Fibroblast of mammary gland (primary cell): ENCODE data around the gene COL27A1.

Experiments
- DNase-seq: peaks from one replicate; pipeline ENCODE4 v3.0.0-alpha.2; 2010; ENCODE audit warnings: low read depth
- H3K4me3 ChIP-seq: 2 replicates; pipeline ENCODE4 v1.5.1; 2011; ENCODE audit warnings: low read depth, mild to moderate bottlenecking, low read length, moderate library complexity; ENCODE audit not compliant: control insufficient read depth
- TF ChIP-seq, protein P1 (sequence below): conservative IDR thresholded peaks from 2 replicates; pipeline ENCODE4 v1.5.1; 2011; ENCODE audit warnings: low read depth, low read length, inconsistent platforms; ENCODE audit not compliant: control insufficient read depth, insufficient read depth

COL27A1 gene

DNA sequence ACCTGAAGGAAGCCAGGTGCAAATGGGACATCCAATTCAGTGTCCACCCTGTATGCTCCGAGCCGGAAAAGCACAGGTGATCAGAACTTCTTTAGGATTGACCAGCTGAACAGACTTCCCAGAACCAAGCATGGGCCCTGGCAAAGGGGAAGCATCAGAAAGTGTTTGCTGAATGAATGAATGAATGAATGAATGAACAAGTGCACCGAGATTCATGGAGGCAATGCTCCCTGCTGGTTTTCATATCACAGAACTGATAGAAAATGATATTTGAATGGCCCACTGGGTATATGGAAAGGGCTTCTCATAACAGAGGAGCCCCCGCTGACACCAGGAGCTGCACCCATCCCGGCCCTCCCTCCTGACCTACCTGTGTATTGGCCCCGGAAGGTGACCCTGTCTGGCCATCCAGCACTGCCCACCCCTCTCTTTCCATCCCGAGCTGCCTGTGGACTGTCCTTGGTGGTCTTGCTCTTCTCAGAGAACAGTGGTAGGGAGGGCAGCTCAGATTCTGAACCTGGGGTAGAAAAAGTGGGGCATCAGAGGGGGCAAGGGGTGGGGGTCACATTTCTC is 190.2 kb downstream of the COL27A1 start:
- TF ChIP-seq, protein P1, sequence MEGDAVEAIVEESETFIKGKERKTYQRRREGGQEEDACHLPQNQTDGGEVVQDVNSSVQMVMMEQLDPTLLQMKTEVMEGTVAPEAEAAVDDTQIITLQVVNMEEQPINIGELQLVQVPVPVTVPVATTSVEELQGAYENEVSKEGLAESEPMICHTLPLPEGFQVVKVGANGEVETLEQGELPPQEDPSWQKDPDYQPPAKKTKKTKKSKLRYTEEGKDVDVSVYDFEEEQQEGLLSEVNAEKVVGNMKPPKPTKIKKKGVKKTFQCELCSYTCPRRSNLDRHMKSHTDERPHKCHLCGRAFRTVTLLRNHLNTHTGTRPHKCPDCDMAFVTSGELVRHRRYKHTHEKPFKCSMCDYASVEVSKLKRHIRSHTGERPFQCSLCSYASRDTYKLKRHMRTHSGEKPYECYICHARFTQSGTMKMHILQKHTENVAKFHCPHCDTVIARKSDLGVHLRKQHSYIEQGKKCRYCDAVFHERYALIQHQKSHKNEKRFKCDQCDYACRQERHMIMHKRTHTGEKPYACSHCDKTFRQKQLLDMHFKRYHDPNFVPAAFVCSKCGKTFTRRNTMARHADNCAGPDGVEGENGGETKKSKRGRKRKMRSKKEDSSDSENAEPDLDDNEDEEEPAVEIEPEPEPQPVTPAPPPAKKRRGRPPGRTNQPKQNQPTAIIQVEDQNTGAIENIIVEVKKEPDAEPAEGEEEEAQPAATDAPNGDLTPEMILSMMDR, result no peak
- DNase-seq, result no peak
- H3K4me3 ChIP-seq, result no peak overlapping the region

- TF ChIP-seq, protein P1, result no peak
Observed at GRCh38 chr9:114346146-114346545, 190.8 kb downstream of the COL27A1 start.

DNA sequence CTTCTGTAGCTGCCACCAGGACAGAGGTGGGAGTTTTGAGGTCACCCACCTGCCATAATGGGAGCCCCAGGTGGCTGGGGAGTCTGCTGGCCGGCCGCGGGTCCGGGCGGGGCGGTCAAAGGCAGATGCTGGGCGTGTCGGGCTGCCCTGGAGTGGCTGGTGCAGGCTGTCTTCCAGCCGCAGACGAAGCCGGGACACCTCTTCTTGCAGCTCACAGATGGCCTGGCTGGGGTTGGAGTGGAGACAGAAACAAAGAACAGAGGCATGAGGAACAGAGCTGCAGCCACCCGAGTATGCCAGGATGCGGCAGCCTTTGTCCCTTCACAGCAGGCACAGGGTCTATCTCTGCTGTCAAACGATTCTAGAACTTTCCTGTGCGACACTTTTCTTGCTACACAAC is 192.3 kb downstream of the COL27A1 start:
- H3K4me3 ChIP-seq, result no peak overlapping the region
- TF ChIP-seq, protein P1, result no peak
- no peak for DNase-seq

More at GRCh38 chr9:114346146-114346545, 190.8 kb downstream of the COL27A1 start:
- DNase-seq, result no peak
- no peak overlapping the region for H3K4me3 ChIP-seq

DNA sequence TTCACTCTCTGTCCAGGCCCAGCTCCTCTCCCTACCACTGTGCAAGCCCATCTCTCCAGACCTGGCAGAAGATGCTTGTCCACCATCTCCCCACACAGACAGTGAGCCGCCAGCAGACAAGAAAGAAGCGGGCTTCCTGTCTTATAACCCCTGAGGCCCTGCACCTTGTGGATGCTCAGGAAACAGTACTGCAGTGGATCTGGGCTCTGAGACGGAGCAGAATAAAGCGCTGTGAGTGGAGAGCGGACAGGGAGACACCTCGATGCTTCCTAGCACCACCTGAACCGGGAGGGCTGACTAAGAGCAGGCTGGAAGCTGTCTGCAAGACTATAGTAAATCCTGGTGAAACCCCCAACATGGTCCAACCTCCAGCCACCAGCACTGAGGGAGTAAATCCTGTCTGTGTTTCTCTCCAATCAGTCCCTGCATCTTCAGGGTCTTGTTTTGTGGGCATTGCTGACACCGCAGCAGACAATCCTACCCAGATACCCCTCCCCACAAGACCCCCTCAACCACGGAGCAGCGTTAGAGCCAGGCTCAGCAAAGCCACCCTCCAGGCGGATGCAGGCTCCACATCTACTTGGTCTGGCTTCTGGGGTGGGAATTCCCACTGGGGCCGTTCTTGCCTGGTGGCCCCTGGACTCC is 193.0 kb downstream of the COL27A1 start:
- no peak for DNase-seq
- TF ChIP-seq, protein P1, result no peak
- no peak overlapping the region for H3K4me3 ChIP-seq

DNA sequence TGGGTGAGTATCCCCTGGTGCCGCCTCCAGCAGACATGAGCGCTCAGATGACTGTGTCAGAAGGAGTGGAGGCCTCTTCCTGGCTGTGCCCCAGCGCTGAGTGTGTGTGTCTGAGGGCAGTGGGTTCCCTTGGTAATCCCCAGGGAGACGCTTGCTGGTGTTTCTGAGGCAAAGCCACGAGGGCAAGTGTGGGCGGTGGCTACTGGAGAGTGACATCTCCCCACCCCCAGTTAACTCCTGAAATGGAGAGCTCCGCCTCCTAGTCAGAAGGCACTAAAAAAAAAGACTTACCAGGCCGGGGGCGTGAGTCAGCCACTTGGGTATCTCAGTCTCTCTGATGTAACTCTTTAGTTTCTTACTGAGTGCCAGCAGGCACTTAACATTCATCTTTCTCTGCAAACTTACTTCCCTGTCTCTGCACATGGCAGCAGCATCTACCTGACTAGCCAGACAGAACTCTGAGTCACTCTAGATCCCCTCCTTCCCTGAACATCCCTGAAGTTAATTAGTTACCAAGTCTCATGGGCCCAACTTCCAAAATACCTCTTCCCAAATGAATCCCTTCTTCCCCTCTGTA is 193.7 kb downstream of the COL27A1 start:
- TF ChIP-seq, protein P1, result no peak
- H3K4me3 ChIP-seq, result no peak overlapping the region
- peak; percentile 97 for DNase-seq

DNA sequence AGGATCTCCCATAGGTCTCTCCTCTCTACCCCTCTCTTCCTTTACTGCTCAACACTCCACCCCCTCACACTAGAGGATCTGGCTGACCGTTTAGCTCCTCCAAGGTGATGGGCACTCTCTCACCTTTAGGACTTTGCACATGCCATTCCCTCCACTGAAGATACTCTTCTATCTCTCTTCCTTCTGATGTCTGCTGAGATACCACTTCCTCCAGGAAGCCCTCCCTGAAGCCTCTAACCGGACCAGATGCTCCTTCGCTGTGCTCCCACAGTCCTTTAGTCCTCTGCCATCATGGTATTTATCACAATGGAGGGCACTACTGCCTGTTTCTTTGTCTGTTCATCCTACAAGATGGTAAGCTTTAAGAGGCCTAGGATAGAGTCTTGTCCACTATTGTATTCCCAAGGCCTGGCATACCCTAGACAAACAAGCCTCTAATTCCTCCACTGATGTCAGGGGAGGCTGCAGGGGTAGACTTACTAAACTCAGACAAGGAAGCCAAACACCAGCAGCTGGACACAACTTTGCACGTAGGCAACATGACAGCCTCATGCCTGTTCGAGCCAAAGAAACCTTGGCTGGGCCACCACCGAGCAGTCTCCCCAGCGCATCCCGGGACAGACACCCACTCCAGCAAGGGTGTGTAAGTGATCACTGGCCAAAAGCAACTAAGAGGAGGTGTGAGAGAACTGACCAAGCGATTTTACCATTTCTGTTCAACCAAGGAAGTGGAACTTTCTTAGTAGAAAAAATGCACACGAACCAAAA is 194.6 kb downstream of the COL27A1 start:
- DNase-seq, result no peak
- TF ChIP-seq, protein P1, result no peak

More for the DNA sequence above, 194.6 kb downstream of the COL27A1 start:
- no peak overlapping the region for H3K4me3 ChIP-seq
